RCC 7860 (cell line): ENCODE data around the gene PRAMEF18.
"Not testable (repeated sequence)": the region's sequence is repeated elsewhere in the genome, so short reads cannot be mapped to it uniquely, and the experiment has no call there.

Experiments
- DNase-seq: peaks from one replicate; pipeline ENCODE4 v3.0.0-alpha.2; 2015; ENCODE audit warnings: low spot score
- FAIRE-seq: peaks from 2 replicates; lab custom pipeline; 2012; peaks lifted over from hg19 to GRCh38; lab: Jason Lieb, UNC

PRAMEF18 gene

GRCh38 chr1:13225675-13226204 is at the start of gene PRAMEF18:
TSS of gene PRAMEF18 (minus strand) at chr1:13226154. CDS start at chr1:13226106, 48 bp downstream.
- not testable (repeated sequence) for DNase-seq, FAIRE-seq

- not testable (repeated sequence) for DNase-seq
- FAIRE-seq = peak; percentile 66
These were observed 39.2 kb upstream of the PRAMEF18 start for GRCh38 chr1:13265124-13265523.

- not testable (repeated sequence) for FAIRE-seq, DNase-seq
These were observed 27.9 kb upstream of the PRAMEF18 start, which contains the start of gene PRAMEF5 for GRCh38 chr1:13253898-13254297. TSS of gene PRAMEF5 (plus strand) at chr1:13254198. CDS start at chr1:13259269, 5,071 bp downstream.

- FAIRE-seq, DNase-seq: not testable (repeated sequence)
These were observed 21.2 kb upstream of the PRAMEF18 start for GRCh38 chr1:13247122-13247521.

- FAIRE-seq, DNase-seq: not testable (repeated sequence)
These were observed 20.6 kb upstream of the PRAMEF18 start for GRCh38 chr1:13246554-13246871.

- not testable (repeated sequence) for FAIRE-seq
These were observed 20.0 kb upstream of the PRAMEF18 start for GRCh38 chr1:13245841-13246553.

GRCh38 chr1:13243536-13244263 is 17.7 kb upstream of the PRAMEF18 start:
- not testable (repeated sequence) for FAIRE-seq, DNase-seq

More at GRCh38 chr1:13245841-13246553, 20.0 kb upstream of the PRAMEF18 start:
- not testable (repeated sequence) for DNase-seq

- DNase-seq, FAIRE-seq: not testable (repeated sequence)
These were observed 13.7 kb upstream of the PRAMEF18 start for GRCh38 chr1:13239633-13240032.

GRCh38 chr1:13237572-13237971 is 11.6 kb upstream of the PRAMEF18 start:
- not testable (repeated sequence) for DNase-seq, FAIRE-seq

- not testable (repeated sequence) for DNase-seq, FAIRE-seq
These were observed 8.1 kb upstream of the PRAMEF18 start for GRCh38 chr1:13234057-13234456.

- not testable (repeated sequence) for FAIRE-seq, DNase-seq
These were observed 6.1 kb upstream of the PRAMEF18 start for GRCh38 chr1:13232056-13232455.

- DNase-seq, FAIRE-seq: not testable (repeated sequence)
These were observed 5.3 kb upstream of the PRAMEF18 start for GRCh38 chr1:13231061-13231750.

- not testable (repeated sequence) for FAIRE-seq, DNase-seq
These were observed 4.6 kb upstream of the PRAMEF18 start for GRCh38 chr1:13230601-13231000.

GRCh38 chr1:13230096-13230495 is 4.1 kb upstream of the PRAMEF18 start:
- not testable (repeated sequence) for DNase-seq, FAIRE-seq

GRCh38 chr1:13228343-13228781 is 2.4 kb upstream of the PRAMEF18 start:
- no peak for DNase-seq

GRCh38 chr1:13227271-13228055 is 1.5 kb upstream of the PRAMEF18 start:
- not testable (repeated sequence) for FAIRE-seq

More at GRCh38 chr1:13228343-13228781, 2.4 kb upstream of the PRAMEF18 start:
- FAIRE-seq = no peak

GRCh38 chr1:13224480-13225060 is 1.4 kb downstream of the PRAMEF18 start:
- no peak for DNase-seq
- no peak for FAIRE-seq

More at GRCh38 chr1:13227271-13228055, 1.5 kb upstream of the PRAMEF18 start:
- not testable (repeated sequence) for DNase-seq

GRCh38 chr1:13222788-13223187 is 3.2 kb downstream of the PRAMEF18 start:
- DNase-seq, FAIRE-seq: not testable (repeated sequence)

- DNase-seq, FAIRE-seq: not testable (repeated sequence)
These were observed 6.8 kb downstream of the PRAMEF18 start for GRCh38 chr1:13219203-13219602.
